ENCODE results near the gene PXDN.
"Not testable (repeated sequence)": the region's sequence is repeated elsewhere in the genome, so short reads cannot be mapped to it uniquely, and the experiment has no call there.

The PXDN gene

DNA sequence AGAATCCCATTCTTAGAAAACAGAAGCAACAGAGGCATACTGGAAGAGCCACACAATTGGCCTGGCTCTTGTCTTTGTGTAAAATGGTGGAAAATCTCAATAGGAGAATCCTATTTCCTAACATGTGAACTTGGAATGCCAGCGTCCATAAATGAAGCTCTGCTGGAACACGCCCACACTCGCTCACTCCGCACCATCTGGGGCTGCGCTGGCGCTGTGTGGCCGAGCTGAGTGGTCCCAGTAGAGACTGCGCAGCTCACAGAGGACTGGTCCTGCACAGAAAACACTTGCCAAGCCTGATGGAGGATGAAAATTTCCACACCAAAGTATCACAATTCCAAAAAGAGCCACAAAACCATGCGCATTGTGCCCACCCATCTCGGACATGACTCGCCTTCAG, 56.2 kb downstream of the PXDN start:
- H3K4me1 Mint-ChIP-seq (ENCODE audit: low read depth): no peaks in the 10 kb centered on the region
- no peak overlapping the region for H3K27ac Mint-ChIP-seq
- H3K36me3 Mint-ChIP-seq (ENCODE audit: low read depth): no peaks in the 10 kb centered on the region
- H3K27me3 Mint-ChIP-seq: no peaks in the 10 kb centered on the region
- H3K4me3 Mint-ChIP-seq: no peak overlapping the region
- no peaks in the 10 kb centered on the region for H3K9me3 Mint-ChIP-seq
- no peak for DNase-seq

DNA sequence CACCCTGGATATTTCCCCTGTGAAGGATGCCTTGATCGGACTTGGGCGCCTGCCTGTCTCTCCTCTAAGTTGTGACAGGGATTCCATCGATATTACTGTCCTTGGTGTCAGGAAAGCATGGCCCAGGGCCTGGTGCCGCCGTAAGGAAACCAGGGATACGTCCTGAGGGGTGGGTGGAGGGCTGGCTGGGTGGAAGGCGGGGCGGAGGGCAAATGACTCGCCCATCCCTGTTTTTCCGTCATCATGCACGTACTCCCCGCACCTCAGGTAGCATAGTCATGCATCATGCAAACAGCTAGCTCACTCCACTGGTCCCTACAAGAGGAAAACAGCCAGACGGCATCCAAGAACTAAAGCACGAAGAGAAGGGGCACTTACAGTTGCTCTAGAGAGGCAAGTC, 57.1 kb downstream of the PXDN start:
- no peaks in the 10 kb centered on the region for H3K36me3 Mint-ChIP-seq (ENCODE audit: low read depth)
- H3K4me3 Mint-ChIP-seq: no peak overlapping the region
- no peaks in the 10 kb centered on the region for H3K27me3 Mint-ChIP-seq
- DNase-seq: no peak
- H3K27ac Mint-ChIP-seq: no peak overlapping the region
- no peaks in the 10 kb centered on the region for H3K4me1 Mint-ChIP-seq (ENCODE audit: low read depth)
- H3K9me3 Mint-ChIP-seq: no peaks in the 10 kb centered on the region

DNA sequence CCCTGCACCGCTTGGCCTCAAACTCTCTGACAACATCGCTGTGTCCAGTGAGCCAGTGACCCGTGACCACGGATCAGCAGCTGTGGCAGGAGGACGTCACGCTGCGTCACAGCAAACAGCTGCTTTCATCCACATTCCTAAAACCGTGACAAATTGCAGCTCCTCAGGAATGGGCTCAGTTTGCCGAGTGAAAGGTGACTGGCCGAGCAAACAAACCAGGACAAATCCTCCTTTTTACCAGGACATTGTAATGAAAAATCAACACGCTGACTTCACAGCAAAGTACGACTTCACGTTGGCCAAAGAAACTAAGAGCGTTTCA, 57.6 kb downstream of the PXDN start:
- no peaks in the 10 kb centered on the region for H3K36me3 Mint-ChIP-seq (ENCODE audit: low read depth)
- H3K27ac Mint-ChIP-seq: no peak overlapping the region
- H3K4me3 Mint-ChIP-seq: no peak overlapping the region
- no peaks in the 10 kb centered on the region for H3K27me3 Mint-ChIP-seq
- no peak for DNase-seq
- H3K9me3 Mint-ChIP-seq: no peaks in the 10 kb centered on the region
- no peaks in the 10 kb centered on the region for H3K4me1 Mint-ChIP-seq (ENCODE audit: low read depth)

DNA sequence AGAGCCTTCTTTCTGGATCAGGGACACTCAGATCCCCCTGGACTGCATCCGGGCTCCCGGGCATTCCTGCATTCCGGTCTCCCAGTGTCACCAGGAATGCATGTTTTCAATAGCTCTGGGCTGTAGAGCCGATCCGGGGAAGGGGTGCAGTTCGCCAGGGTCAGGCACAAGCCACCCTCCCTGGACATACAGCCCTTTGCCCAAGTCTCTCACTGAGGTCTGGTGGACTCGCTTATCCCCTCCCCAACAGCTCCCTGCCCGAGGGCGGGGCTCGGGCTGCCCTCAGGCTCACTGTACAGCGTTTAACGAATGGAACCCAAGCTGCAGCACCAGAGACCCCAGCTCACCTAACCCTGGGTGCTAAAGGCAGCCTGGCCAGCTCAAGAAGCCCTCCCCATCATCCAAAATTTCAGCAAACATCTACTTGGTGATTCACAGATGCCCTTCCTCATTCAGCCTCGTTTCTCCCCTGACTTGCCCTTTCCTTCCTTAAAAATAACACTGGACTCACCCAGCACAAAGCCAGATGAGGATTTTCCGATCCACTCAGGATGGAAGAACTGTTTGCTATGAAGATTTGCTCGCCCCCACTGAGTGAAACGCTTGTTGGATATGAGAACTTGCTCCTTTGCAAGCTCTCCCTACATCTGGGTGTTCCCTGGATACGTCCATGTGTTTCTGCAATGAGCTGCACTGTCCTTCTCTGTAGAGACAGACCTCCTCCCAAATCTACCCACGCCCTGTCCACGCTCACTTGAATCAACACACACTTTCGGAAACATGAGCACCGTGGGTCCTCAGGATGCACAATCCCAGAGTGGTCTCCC, 58.1 kb downstream of the PXDN start:
- no peaks in the 10 kb centered on the region for H3K4me1 Mint-ChIP-seq (ENCODE audit: low read depth)
- no peaks in the 10 kb centered on the region for H3K27me3 Mint-ChIP-seq
- H3K9me3 Mint-ChIP-seq: no peaks in the 10 kb centered on the region
- H3K4me3 Mint-ChIP-seq: no peak overlapping the region
- H3K36me3 Mint-ChIP-seq (ENCODE audit: low read depth): no peaks in the 10 kb centered on the region
- DNase-seq: no peak
- no peak overlapping the region for H3K27ac Mint-ChIP-seq

DNA sequence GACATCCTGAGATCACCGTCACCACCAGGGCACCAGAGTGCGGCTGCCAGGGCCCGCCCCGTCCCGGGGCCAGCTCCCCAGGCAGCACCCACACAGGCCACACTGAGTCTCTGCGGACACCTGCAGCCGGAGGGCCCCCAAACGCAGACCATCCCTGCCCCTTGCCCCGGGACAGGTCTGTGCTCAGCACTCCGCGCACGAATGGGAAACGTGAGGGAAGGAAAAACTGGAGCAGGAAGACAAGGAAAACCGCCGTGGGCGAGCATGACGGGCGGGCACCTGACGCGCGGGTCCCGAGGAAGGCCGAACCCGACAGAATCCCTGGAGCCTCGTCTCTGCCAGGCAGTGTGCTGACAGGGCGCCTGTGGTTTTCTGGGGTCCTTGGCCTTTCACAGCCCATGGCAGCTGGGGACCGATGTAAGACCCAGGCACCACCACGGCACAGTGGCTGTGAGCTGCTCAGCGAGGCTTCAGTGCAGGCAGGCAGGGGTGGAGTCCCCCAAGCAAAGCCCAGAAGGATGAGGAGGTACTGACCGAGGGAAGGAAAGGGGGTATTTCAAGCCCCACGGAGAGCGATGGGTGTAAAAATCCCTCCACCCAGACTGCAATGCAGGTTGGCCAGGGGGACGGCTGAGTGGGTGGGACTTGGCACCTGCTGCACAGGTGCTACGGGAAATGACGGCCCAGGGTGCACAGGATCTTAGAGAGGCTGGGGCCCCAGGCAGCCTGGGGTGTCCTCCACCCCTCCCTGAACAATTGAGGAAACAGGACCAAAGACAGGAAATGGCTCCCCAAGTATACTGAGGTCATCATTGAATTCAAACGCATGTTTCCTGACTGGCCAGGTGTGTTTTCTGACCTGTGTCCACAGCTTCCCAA, 59.0 kb downstream of the PXDN start:
- Mint-ChIP-seq H3K36me3 (ENCODE audit: low read depth) (no peaks in the 10 kb centered on the region), H3K4me1 (ENCODE audit: low read depth) (no peaks in the 10 kb centered on the region), H3K9me3 (no peaks in the 10 kb centered on the region), H3K27ac (no peak overlapping the region), H3K4me3 (no peak overlapping the region), H3K27me3 (no peaks in the 10 kb centered on the region)
- DNase-seq: no peak

DNA sequence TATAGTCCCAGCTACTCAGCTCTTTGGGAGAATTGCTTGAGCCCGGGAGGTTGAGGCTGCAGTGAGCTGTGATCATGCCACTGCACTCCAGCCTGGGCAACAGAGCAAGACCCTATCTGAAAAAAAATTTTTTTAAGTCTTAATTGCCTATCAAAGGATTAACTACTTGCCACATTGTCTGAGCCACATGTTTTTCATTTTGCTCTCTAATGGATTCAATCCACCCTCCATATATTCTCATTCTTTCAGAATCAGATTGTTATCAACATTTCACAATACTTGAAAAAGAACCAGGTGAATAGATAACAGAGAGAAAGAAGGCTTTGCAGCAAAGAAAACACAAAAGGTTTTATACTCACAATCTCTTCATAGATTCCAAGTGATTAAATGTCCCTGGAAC, 61.0 kb downstream of the PXDN start:
- no peaks in the 10 kb centered on the region for H3K27me3 Mint-ChIP-seq
- H3K4me1 Mint-ChIP-seq (ENCODE audit: low read depth): no peaks in the 10 kb centered on the region
- H3K27ac Mint-ChIP-seq: no peak overlapping the region
- H3K4me3 Mint-ChIP-seq: no peak overlapping the region
- no peak for DNase-seq
- no peaks in the 10 kb centered on the region for H3K36me3 Mint-ChIP-seq (ENCODE audit: low read depth)
- H3K9me3 Mint-ChIP-seq: no peaks in the 10 kb centered on the region

- DNase-seq: no peak
- no peaks in the 10 kb centered on the region for H3K27me3 Mint-ChIP-seq
- H3K9me3 Mint-ChIP-seq: no peaks in the 10 kb centered on the region
- no peak overlapping the region for H3K4me3 Mint-ChIP-seq
- no peaks in the 10 kb centered on the region for H3K4me1 Mint-ChIP-seq (ENCODE audit: low read depth)
- no peak overlapping the region for H3K27ac Mint-ChIP-seq
- no peaks in the 10 kb centered on the region for H3K36me3 Mint-ChIP-seq (ENCODE audit: low read depth)
Observed at GRCh38 chr2:1682181-1682440, 62.2 kb downstream of the PXDN start.

GRCh38 chr2:1681323-1682180, 62.8 kb downstream of the PXDN start:
- H3K4me1 Mint-ChIP-seq (ENCODE audit: low read depth): no peaks in the 10 kb centered on the region
- no peak overlapping the region for H3K4me3 Mint-ChIP-seq
- no peaks in the 10 kb centered on the region for H3K27me3 Mint-ChIP-seq
- no peak for DNase-seq
- no peaks in the 10 kb centered on the region for H3K9me3 Mint-ChIP-seq
- H3K27ac Mint-ChIP-seq: no peak overlapping the region
- H3K36me3 Mint-ChIP-seq (ENCODE audit: low read depth): no peaks in the 10 kb centered on the region

DNA sequence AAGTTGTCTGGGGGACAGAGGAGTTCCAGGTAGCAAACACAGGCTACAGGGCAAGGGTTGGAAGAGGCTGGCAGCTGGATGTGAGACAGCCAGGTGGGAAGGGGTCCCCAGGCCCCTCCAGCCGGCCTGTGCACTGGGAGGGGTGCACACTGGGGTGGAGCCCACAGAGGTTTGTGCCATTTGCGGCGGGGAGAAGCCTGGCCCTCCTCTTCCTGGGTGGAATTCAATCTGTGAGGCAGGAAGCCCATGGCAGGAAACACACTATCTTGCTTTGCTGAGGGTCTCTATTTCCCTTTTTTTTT, 63.3 kb downstream of the PXDN start:
- Mint-ChIP-seq H3K4me3 (no peak overlapping the region), H3K27ac (no peak overlapping the region)

DNA sequence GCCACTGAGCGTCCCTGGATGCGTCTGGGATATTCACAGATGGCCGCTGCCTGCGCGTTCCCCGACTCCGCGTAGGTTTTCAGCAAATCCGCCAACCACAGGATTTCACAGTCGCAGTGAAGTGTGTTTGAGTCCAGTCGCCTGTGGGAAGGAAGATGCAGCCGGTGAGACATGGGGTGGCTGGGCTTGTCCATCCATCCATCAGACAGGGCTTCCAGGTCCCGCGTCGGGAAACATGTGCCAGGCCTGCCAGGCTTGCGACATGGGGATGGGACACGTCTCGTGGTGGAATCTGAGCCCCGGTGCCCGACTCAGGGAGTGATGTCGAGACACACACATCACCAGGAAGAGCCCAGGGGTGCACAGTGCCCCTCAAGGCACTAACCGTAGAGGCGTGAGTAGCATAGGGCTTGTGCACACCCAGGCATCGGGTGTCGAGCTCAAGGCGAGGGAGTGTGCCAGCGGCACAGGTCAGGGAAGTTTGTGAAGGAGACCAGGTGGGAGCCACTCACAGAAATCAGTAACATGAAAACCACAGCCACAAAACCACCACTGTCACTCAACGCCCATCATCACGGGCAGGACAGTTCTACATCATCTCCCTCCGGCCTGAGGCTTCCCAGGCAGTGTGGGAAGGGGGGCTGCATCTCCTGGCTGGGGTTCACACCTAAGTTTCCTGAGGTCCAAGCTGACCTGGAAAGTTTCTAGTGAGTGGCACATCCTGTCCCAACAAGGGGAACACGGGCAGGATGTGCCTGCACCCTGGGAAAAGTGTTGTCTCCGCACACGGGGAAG, 63.9 kb downstream of the PXDN start:
- Mint-ChIP-seq H3K27ac (no peak overlapping the region), H3K4me3 (no peak overlapping the region), H3K36me3 (ENCODE audit: low read depth) (no peaks in the 10 kb centered on the region), H3K9me3 (no peaks in the 10 kb centered on the region), H3K27me3 (no peaks in the 10 kb centered on the region), H3K4me1 (ENCODE audit: low read depth) (no peaks in the 10 kb centered on the region)
- no peak for DNase-seq

More for the DNA sequence above, 63.3 kb downstream of the PXDN start:
- no peaks in the 10 kb centered on the region for H3K4me1 Mint-ChIP-seq (ENCODE audit: low read depth)
- no peaks in the 10 kb centered on the region for H3K36me3 Mint-ChIP-seq (ENCODE audit: low read depth)
- H3K27me3 Mint-ChIP-seq: no peaks in the 10 kb centered on the region
- no peaks in the 10 kb centered on the region for H3K9me3 Mint-ChIP-seq
- DNase-seq: no peak

GRCh38 chr2:1679488-1680039, 64.8 kb downstream of the PXDN start:
- H3K4me1 Mint-ChIP-seq (ENCODE audit: low read depth); DNase-seq; H3K36me3 Mint-ChIP-seq (ENCODE audit: low read depth); H3K9me3 Mint-ChIP-seq; H3K27me3 Mint-ChIP-seq; H3K27ac Mint-ChIP-seq; H3K4me3 Mint-ChIP-seq: not testable (repeated sequence)

DNA sequence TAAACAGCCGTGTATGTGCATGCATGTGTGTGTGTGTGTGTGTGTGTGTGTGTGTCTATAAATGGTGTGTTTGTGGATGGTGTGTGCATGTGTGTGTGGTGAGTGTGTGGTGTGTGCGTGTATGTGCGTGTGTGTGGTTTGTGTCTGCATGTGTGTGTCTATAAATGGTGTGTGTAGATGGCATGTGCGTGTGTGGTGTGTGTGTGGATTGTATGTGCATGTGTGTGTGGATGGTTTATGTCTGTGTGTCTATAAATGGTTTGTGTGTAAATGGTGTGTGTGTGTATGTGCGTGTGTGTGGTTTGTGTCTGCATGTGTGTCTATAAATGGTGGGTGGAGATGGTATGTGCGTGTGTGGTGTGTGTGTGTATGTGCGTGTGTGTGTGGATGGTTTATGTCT, 65.2 kb downstream of the PXDN start:
- H3K4me1 Mint-ChIP-seq (ENCODE audit: low read depth); H3K27me3 Mint-ChIP-seq; H3K4me3 Mint-ChIP-seq; DNase-seq; H3K36me3 Mint-ChIP-seq (ENCODE audit: low read depth); H3K9me3 Mint-ChIP-seq; H3K27ac Mint-ChIP-seq: not testable (repeated sequence)

- Mint-ChIP-seq H3K27me3 (peaks cover 3% of the 10 kb centered on the region), H3K4me1 (ENCODE audit: low read depth) (no peaks in the 10 kb centered on the region), H3K27ac (no peak overlapping the region), H3K4me3 (no peak overlapping the region), H3K36me3 (ENCODE audit: low read depth) (no peaks in the 10 kb centered on the region), H3K9me3 (no peaks in the 10 kb centered on the region)
- DNase-seq: no peak
Observed at GRCh38 chr2:1678609-1679008, 65.7 kb downstream of the PXDN start.

DNA sequence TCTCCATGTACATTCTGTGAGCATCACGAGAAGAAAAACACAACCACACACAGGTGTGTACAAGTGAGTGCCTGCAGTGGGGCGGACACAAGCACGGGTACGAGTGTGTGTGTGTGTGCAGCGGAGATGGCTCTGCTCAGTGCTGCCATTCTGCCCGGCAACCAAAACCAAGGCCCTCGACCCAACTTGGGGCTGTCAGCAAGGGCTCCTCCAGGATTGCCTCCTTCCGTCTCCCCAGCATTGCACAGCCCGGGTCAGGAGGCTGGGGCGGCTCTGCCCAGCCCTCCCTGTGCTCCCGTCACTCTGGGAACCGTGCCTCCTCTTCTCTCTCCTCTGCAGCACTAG, 66.5 kb downstream of the PXDN start:
- Mint-ChIP-seq H3K27me3 (peaks cover 3% of the 10 kb centered on the region), H3K4me1 (ENCODE audit: low read depth) (no peaks in the 10 kb centered on the region), H3K4me3 (no peak overlapping the region), H3K36me3 (ENCODE audit: low read depth) (no peaks in the 10 kb centered on the region), H3K9me3 (no peaks in the 10 kb centered on the region), H3K27ac (no peak overlapping the region)
- no peak for DNase-seq
